ENCODE results near the gene BPIFB3. TPM values are rescaled to one million over a fixed set of nuclear protein-coding genes. Genes with fewer than 3 reads are reported as not detected.
A peak's percentile ranks its signal among the peaks of the same experiment; 100 is the strongest.

Gene BPIFB3
- total and polyA plus RNA-seq, 2 of the 13 experiments (the other 11 are each of a cell fraction or from before 2014, with no cell fraction given) = 0.09 TPM; not detected in 1

- peak; percentile 66; the same call in 1 of the 2 replicates for TF ChIP-seq FOSL2 (CRISPR knock-in tag; IDR thresholded peaks at IDR 0.05)
- TF ChIP-seq ZSCAN31 (CRISPR knock-in tag; IDR thresholded peaks at IDR 0.05; ENCODE audit: low read depth) = 0 out of 2 replicates have a peak, but pooled peaks have one; percentile 29
- peak; percentile 73; the same call in 1 of the 2 replicates for TF ChIP-seq YEATS2 (CRISPR knock-in tag; IDR thresholded peaks at IDR 0.05; ENCODE audit: borderline replicate concordance)
- TF ChIP-seq, protein P1, sequence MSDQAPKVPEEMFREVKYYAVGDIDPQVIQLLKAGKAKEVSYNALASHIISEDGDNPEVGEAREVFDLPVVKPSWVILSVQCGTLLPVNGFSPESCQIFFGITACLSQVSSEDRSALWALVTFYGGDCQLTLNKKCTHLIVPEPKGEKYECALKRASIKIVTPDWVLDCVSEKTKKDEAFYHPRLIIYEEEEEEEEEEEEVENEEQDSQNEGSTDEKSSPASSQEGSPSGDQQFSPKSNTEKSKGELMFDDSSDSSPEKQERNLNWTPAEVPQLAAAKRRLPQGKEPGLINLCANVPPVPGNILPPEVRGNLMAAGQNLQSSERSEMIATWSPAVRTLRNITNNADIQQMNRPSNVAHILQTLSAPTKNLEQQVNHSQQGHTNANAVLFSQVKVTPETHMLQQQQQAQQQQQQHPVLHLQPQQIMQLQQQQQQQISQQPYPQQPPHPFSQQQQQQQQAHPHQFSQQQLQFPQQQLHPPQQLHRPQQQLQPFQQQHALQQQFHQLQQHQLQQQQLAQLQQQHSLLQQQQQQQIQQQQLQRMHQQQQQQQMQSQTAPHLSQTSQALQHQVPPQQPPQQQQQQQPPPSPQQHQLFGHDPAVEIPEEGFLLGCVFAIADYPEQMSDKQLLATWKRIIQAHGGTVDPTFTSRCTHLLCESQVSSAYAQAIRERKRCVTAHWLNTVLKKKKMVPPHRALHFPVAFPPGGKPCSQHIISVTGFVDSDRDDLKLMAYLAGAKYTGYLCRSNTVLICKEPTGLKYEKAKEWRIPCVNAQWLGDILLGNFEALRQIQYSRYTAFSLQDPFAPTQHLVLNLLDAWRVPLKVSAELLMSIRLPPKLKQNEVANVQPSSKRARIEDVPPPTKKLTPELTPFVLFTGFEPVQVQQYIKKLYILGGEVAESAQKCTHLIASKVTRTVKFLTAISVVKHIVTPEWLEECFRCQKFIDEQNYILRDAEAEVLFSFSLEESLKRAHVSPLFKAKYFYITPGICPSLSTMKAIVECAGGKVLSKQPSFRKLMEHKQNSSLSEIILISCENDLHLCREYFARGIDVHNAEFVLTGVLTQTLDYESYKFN (CRISPR knock-in tag; conservative IDR thresholded peaks at IDR 0.05) = 0 out of 2 replicates have a peak, but pooled peaks have one; percentile 24
- peak; percentile 80; the same call in 1 of the 2 replicates for TF ChIP-seq CBX5 (CRISPR knock-in tag; IDR thresholded peaks at IDR 0.05; ENCODE audit: borderline replicate concordance)
- TF ChIP-seq ESRRA (CRISPR knock-in tag; IDR thresholded peaks at IDR 0.05; ENCODE audit: low read depth) = peak; percentile 19; the same call in 1 of the 2 replicates
- TF ChIP-seq ZBTB7B (CRISPR knock-in tag; IDR thresholded peaks at IDR 0.05) = peak; percentile 64; the same call in 1 of the 2 replicates
- TF ChIP-seq, protein P2, sequence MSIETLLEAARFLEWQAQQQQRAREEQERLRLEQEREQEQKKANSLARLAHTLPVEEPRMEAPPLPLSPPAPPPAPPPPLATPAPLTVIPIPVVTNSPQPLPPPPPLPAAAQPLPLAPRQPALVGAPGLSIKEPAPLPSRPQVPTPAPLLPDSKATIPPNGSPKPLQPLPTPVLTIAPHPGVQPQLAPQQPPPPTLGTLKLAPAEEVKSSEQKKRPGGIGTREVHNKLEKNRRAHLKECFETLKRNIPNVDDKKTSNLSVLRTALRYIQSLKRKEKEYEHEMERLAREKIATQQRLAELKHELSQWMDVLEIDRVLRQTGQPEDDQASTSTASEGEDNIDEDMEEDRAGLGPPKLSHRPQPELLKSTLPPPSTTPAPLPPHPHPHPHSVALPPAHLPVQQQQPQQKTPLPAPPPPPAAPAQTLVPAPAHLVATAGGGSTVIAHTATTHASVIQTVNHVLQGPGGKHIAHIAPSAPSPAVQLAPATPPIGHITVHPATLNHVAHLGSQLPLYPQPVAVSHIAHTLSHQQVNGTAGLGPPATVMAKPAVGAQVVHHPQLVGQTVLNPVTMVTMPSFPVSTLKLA (IDR thresholded peaks at IDR 0.05) = peak; percentile 95
- TF ChIP-seq ZNF800 (CRISPR knock-in tag; IDR thresholded peaks at IDR 0.05) = peak; percentile 74
- TF ChIP-seq RFXANK (CRISPR knock-in tag; IDR thresholded peaks at IDR 0.05) = peak; percentile 72; the same call in 1 of the 2 replicates
- peak; percentile 59; the same call in 1 of the 2 replicates for TF ChIP-seq ZNF350 (CRISPR knock-in tag; IDR thresholded peaks at IDR 0.05; ENCODE audit: borderline replicate concordance, low read depth)
- peak; percentile 75; the same call in 1 of the 2 replicates for TF ChIP-seq ARID3A (IDR thresholded peaks at IDR 0.05; ENCODE audit: low read depth, low read length)
- peak; percentile 42; the same call in 1 of the 2 replicates for TF ChIP-seq HOXA3 (CRISPR knock-in tag; IDR thresholded peaks at IDR 0.05)
- TF ChIP-seq SAP130 (CRISPR knock-in tag; IDR thresholded peaks at IDR 0.05; ENCODE audit: low read depth) = peak; percentile 55
- peak; percentile 34; the same call in 1 of the 2 replicates for TF ChIP-seq NFKBIZ (CRISPR knock-in tag; IDR thresholded peaks at IDR 0.05)
- TF ChIP-seq BHLHE40 (IDR thresholded peaks at IDR 0.05; ENCODE audit: low read length) = 0 out of 2 replicates have a peak, but pooled peaks have one; percentile 12
- peak; percentile 75; the same call in 1 of the 2 replicates for TF ChIP-seq ZNF614 (CRISPR knock-in tag; IDR thresholded peaks at IDR 0.05; ENCODE audit: borderline replicate concordance)
- TF ChIP-seq SOX5 (CRISPR knock-in tag; IDR thresholded peaks at IDR 0.05; ENCODE audit: borderline replicate concordance) = peak; percentile 63
- TF ChIP-seq ZNF644 (CRISPR knock-in tag; IDR thresholded peaks at IDR 0.05; ENCODE audit: low read depth) = peak; percentile 41; the same call in 1 of the 2 replicates
- peak; percentile 49; the same call in 1 of the 2 replicates for TF ChIP-seq ZNF766 (CRISPR knock-in tag; IDR thresholded peaks at IDR 0.05; ENCODE audit: borderline replicate concordance)
- peak; percentile 70; the same call in 1 of the 2 replicates for TF ChIP-seq FOXK1 (CRISPR knock-in tag; IDR thresholded peaks at IDR 0.05; ENCODE audit: borderline replicate concordance, low read depth)
Observed at GRCh38 chr20:33095902-33096584, 42.3 kb downstream of the BPIFB3 start (continued).
